Bronchial epithelial cell (primary cell): ENCODE data around the gene ACSM2B. TPM values are rescaled to one million over a fixed set of nuclear protein-coding genes. Genes with fewer than 3 reads are reported as not detected.

ENCODE experiments used
- total RNA-seq: library from RNA; depleted of rRNA; stranded (reverse); fragments of >200 nt; gene quantifications from 2 replicates; pipeline ENCODE4 v1.2.1, GENCODE V29; 2014

ACSM2B gene
- total RNA-seq, 1 donor from 2014 or later: not detected

Other genes starting within 250 kb of the ACSM2B start
- not detected in 2 replicates for gene GP2, start 248.9 kb downstream of the ACSM2B start, total RNA-seq
- gene UMOD, start 223.7 kb downstream of the ACSM2B start, total RNA-seq: not detected in 2 replicates
- not detected in 2 replicates for gene PDILT, start 171.6 kb downstream of the ACSM2B start, total RNA-seq
- not detected in 2 replicates for gene ACSM5, start 166.8 kb downstream of the ACSM2B start, total RNA-seq
- not detected in 2 replicates for gene ACSM2A, start 124.8 kb downstream of the ACSM2B start, total RNA-seq
- gene ACSM1, start 121.3 kb upstream of the ACSM2B start, total RNA-seq: under 0.01 and 0.26 TPM in 2 replicates
- 82.8 and 105 TPM in 2 replicates for gene THUMPD1, start 165.5 kb upstream of the ACSM2B start, total RNA-seq
- gene ACSM3, start 187.6 kb upstream of the ACSM2B start, total RNA-seq: 1.8 and 4.6 TPM in 2 replicates
- 16.6 and 25.6 TPM in 2 replicates for gene ERI2, start 230.1 kb upstream of the ACSM2B start, total RNA-seq
- 1.1 and 2.4 TPM in 2 replicates for gene REXO5, start 230.2 kb upstream of the ACSM2B start, total RNA-seq